ENCODE measurements around the gene C11orf58.

GRCh38 chr11:16774936-16775613 is 36.6 kb downstream of the C11orf58 start:
- TF ChIP-seq POLR2AphosphoS5 (IDR thresholded peaks at IDR 0.05) (no peak), MXI1 (conservative IDR thresholded peaks at IDR 0.05; ENCODE audit: poor library complexity, severe bottlenecking) (no peak), CTCF (IDR thresholded peaks at IDR 0.05; ENCODE audit: poor library complexity, severe bottlenecking) (no peak), EZH2 (IDR thresholded peaks at IDR 0.05; ENCODE audit: borderline replicate concordance, insufficient read depth, low read length, poor library complexity, severe bottlenecking) (no peak), EP300 (conservative IDR thresholded peaks at IDR 0.05; ENCODE audit: poor library complexity, severe bottlenecking) (no peak), RAD21 (conservative IDR thresholded peaks at IDR 0.05) (no peak)
